ENCODE results near the gene CDHR3.

Gene CDHR3

GRCh38 chr7:106019470-106019820, 56.4 kb downstream of the CDHR3 start:
- no peaks in the 10 kb centered on the region for H3K9me3 Mint-ChIP-seq
- H3K36me3 Mint-ChIP-seq (ENCODE audit: low read depth): no peaks in the 10 kb centered on the region
- peaks cover 62% of the 10 kb centered on the region for H3K4me1 Mint-ChIP-seq
- ATAC-seq: no peak
- no peak overlapping the region for H3K4me3 Mint-ChIP-seq
- no peak for DNase-seq
- H3K27me3 Mint-ChIP-seq: peaks cover 3% of the 10 kb centered on the region
- H3K27ac Mint-ChIP-seq: no peak overlapping the region

GRCh38 chr7:106021151-106022067, 58.3 kb downstream of the CDHR3 start:
- DNase-seq (no peak), ATAC-seq (peak; percentile 34)
- Mint-ChIP-seq H3K27ac (peak overlapping the region; percentile 15), H3K9me3 (no peaks in the 10 kb centered on the region), H3K36me3 (ENCODE audit: low read depth) (no peaks in the 10 kb centered on the region), H3K4me3 (peak overlapping the region; percentile 46), H3K27me3 (peaks cover 2% of the 10 kb centered on the region), H3K4me1 (peaks cover 56% of the 10 kb centered on the region)

DNA sequence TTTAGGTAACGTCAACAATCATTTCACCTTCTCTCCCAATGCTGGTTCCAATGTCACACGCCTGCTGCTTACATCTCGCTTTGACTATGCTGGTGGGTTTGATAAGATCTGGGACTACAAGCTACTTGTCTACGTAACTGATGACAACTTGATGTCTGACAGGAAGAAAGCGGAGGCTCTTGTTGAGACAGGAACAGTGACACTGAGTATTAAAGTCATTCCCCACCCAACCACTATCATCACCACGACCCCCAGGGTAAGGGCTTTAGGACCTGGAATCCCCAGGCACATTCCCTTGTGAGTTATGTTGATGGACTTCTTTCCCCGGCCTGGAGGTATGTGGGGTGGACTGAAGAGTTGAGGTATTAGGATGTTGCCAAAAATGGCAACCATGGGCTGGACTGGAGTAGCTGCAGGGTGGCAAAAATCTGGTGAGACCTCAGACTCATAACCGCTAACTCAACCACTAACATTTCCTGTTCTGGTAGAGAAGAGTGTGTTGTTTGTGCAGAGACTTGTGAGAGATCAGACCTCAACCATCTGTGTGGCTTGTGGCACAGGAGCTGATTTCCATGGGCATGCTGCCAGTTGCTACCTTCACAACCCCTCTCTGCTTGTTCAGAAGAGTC, 59.2 kb downstream of the CDHR3 start:
- H3K4me1 Mint-ChIP-seq: peaks cover 52% of the 10 kb centered on the region
- H3K4me3 Mint-ChIP-seq: peak overlapping the region; percentile 46
- peak; percentile 69 for DNase-seq
- peak; percentile 89 for ATAC-seq
- H3K9me3 Mint-ChIP-seq: no peaks in the 10 kb centered on the region
- no peaks in the 10 kb centered on the region for H3K27me3 Mint-ChIP-seq
- no peaks in the 10 kb centered on the region for H3K36me3 Mint-ChIP-seq (ENCODE audit: low read depth)
- peak overlapping the region; percentile 82 for H3K27ac Mint-ChIP-seq

GRCh38 chr7:106023369-106024322, 60.6 kb downstream of the CDHR3 start:
- ATAC-seq: no peak
- H3K4me1 Mint-ChIP-seq: peaks cover 52% of the 10 kb centered on the region
- DNase-seq: no peak
- H3K4me3 Mint-ChIP-seq: no peak overlapping the region
- H3K27ac Mint-ChIP-seq: no peak overlapping the region
- no peaks in the 10 kb centered on the region for H3K9me3 Mint-ChIP-seq
- no peaks in the 10 kb centered on the region for H3K36me3 Mint-ChIP-seq (ENCODE audit: low read depth)
- H3K27me3 Mint-ChIP-seq: no peaks in the 10 kb centered on the region

- Mint-ChIP-seq H3K4me3 (no peak overlapping the region), H3K9me3 (no peaks in the 10 kb centered on the region), H3K36me3 (ENCODE audit: low read depth) (no peaks in the 10 kb centered on the region), H3K27ac (no peak overlapping the region), H3K27me3 (no peaks in the 10 kb centered on the region), H3K4me1 (peaks cover 45% of the 10 kb centered on the region)
- no peak for DNase-seq
- no peak for ATAC-seq
Measured at GRCh38 chr7:106026101-106026500, 63.0 kb downstream of the CDHR3 start.

DNA sequence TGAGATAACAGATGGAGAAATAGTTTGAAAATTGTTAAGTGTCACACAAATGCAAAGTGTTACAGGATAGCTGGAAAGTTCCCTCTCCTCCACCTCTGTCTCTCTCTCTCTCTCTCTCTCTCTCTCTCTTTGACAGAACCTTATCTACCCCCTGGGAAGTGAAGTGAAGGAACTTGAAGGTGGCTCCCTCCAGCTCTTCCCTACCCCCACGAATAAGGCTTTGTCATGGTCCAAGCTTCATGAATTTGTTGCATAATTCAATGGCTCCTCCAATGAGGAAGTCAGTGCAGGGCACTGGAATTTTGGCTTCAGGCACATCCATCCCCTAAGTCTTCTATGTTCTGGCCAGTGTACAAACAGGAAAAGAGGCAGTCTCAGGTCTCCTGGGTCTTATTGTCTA, 66.4 kb downstream of the CDHR3 start:
- H3K4me1 Mint-ChIP-seq: peaks cover 17% of the 10 kb centered on the region

GRCh38 chr7:106029941-106030340, 66.9 kb downstream of the CDHR3 start:
- Mint-ChIP-seq H3K9me3 (no peaks in the 10 kb centered on the region), H3K27ac (no peak overlapping the region), H3K4me3 (no peak overlapping the region), H3K4me1 (peaks cover 14% of the 10 kb centered on the region), H3K36me3 (ENCODE audit: low read depth) (no peaks in the 10 kb centered on the region), H3K27me3 (no peaks in the 10 kb centered on the region)
- DNase-seq: no peak
- no peak for ATAC-seq

More for the DNA sequence above, 66.4 kb downstream of the CDHR3 start:
- Mint-ChIP-seq H3K36me3 (ENCODE audit: low read depth) (no peaks in the 10 kb centered on the region), H3K4me3 (no peak overlapping the region), H3K9me3 (no peaks in the 10 kb centered on the region), H3K27me3 (no peaks in the 10 kb centered on the region), H3K27ac (no peak overlapping the region)
- ATAC-seq (no peak), DNase-seq (no peak)

DNA sequence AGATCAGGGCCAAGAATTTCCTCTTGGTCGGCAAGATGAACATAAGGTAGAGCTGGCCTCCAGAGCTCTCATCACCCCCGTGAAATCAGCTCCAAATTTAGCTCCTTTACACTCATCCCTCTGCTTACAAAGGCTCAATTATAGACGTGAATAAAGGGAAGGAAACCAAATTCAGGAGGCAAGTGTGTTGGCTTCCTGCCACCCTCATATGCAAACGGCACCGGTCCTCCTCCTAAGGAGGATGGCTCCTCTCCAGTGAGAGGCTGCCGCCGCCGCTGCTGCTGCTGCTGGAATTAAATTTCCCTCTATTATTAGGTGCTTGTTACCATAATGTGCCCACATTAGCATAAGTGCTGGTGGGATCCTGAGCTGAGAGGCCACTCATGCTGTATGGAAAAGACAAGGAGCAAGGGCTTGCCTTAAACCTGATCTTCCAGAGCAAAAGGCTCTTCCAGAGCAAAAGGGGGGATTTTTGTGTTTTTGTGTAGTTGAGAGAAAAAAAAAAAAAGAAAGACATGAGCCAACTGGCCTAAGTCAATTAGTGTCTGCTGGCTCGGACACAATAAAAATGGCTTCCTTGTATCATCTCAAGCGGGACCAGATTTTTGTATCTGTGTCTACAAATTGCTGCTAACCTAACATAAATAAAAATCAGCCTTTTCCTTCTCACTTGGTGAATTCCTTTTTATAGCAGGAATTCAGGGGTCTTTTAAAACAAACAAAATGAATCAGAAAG, 68.4 kb downstream of the CDHR3 start:
- Mint-ChIP-seq H3K27ac (no peak overlapping the region), H3K9me3 (no peaks in the 10 kb centered on the region), H3K4me1 (peaks cover 12% of the 10 kb centered on the region), H3K36me3 (ENCODE audit: low read depth) (no peaks in the 10 kb centered on the region), H3K4me3 (no peak overlapping the region), H3K27me3 (no peaks in the 10 kb centered on the region)
- DNase-seq (no peak), ATAC-seq (no peak)

- ATAC-seq: no peak
- Mint-ChIP-seq H3K36me3 (ENCODE audit: low read depth) (no peaks in the 10 kb centered on the region), H3K4me3 (no peak overlapping the region), H3K9me3 (no peaks in the 10 kb centered on the region), H3K4me1 (peaks cover 12% of the 10 kb centered on the region), H3K27me3 (no peaks in the 10 kb centered on the region), H3K27ac (no peak overlapping the region)
- DNase-seq: no peak
Measured at GRCh38 chr7:106032295-106032694, 69.2 kb downstream of the CDHR3 start.

DNA sequence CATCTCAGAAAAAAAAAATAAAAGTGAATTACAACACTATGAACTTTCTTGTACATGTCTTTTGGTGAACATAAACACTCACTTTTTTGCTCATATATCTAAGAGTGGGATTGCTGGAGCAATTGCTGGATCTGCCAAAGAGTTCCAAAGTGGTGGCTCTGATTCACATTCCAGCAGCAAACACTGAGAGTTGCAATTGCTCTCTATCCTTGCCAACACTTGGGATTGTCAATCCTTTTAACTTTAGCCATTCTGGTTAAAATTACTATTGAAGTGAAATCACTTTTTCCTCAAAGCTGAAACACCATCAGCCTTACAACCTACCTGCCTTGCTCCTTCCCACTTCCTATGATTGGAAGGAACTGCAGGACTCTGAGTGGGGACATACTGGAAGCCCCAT, 70.7 kb downstream of the CDHR3 start:
- Mint-ChIP-seq H3K27ac (no peak overlapping the region), H3K27me3 (no peaks in the 10 kb centered on the region), H3K4me1 (peaks cover 10% of the 10 kb centered on the region), H3K4me3 (no peak overlapping the region), H3K36me3 (ENCODE audit: low read depth) (no peaks in the 10 kb centered on the region), H3K9me3 (no peaks in the 10 kb centered on the region)
- DNase-seq (no peak), ATAC-seq (no peak)

- H3K4me1 Mint-ChIP-seq: peaks cover 9% of the 10 kb centered on the region
- no peak for ATAC-seq
- no peak overlapping the region for H3K4me3 Mint-ChIP-seq
- no peak for DNase-seq
- H3K27ac Mint-ChIP-seq: no peak overlapping the region
- no peaks in the 10 kb centered on the region for H3K9me3 Mint-ChIP-seq
- H3K27me3 Mint-ChIP-seq: no peaks in the 10 kb centered on the region
- no peaks in the 10 kb centered on the region for H3K36me3 Mint-ChIP-seq (ENCODE audit: low read depth)
Measured at GRCh38 chr7:106034383-106034782, 71.3 kb downstream of the CDHR3 start.

DNA sequence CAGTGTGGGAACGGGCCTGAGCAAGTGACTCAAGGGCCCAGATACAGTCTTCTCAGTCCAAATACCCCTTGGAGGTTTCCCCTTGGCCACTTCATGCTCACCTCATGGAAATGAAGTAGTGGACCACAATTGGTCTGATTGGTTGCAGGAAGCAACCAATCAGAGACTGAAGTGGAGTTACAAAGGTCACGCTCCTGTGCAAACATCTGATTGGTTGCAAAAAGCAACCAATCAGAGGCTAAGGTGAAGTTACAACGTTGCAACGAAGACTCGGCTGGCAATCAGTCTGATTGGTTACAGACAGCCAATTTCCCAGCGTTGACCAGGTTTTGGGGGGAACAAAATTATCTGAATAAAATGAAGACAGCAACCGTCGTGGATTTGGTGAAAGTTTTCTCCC, 72.5 kb downstream of the CDHR3 start:
- no peaks in the 10 kb centered on the region for H3K27me3 Mint-ChIP-seq
- peaks cover 6% of the 10 kb centered on the region for H3K4me1 Mint-ChIP-seq
- no peaks in the 10 kb centered on the region for H3K9me3 Mint-ChIP-seq
- ATAC-seq (no peak), DNase-seq (no peak)
- no peak overlapping the region for H3K27ac Mint-ChIP-seq
- no peak overlapping the region for H3K4me3 Mint-ChIP-seq
- no peaks in the 10 kb centered on the region for H3K36me3 Mint-ChIP-seq (ENCODE audit: low read depth)

DNA sequence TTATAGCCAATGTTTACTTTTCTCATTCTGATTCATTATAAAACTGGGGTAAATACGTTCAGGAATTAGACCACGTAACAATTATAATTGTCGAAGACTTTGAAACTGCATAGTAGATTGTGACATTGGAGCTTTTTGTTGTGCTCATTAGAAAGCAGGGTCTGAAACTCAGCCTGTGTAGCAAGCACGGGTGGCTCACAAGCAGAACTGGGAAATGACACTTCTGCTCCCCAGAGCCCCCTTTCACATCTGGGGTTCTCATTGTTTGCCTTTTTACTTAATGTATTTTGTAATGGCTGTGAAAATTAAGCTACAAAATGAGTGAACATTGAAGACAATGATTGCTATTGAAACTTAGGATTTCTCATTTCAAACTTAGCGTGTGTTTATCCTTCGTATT, 72.9 kb downstream of the CDHR3 start:
- H3K27me3 Mint-ChIP-seq: peaks cover under 1% of the 10 kb centered on the region
- H3K4me3 Mint-ChIP-seq: no peak overlapping the region
- DNase-seq: no peak
- no peak overlapping the region for H3K27ac Mint-ChIP-seq
- no peaks in the 10 kb centered on the region for H3K36me3 Mint-ChIP-seq (ENCODE audit: low read depth)
- ATAC-seq: no peak
- peaks cover 7% of the 10 kb centered on the region for H3K4me1 Mint-ChIP-seq
- H3K9me3 Mint-ChIP-seq: no peaks in the 10 kb centered on the region
